ENCODE data around the gene NHLH1. TPM values are rescaled to one million over a fixed set of nuclear protein-coding genes. Genes with fewer than 3 reads are reported as not detected.

The NHLH1 gene
- total RNA-seq, 2 experiments from 2014 or later, result 0.08 TPM; not detected in 1

GRCh38 chr1:160344241-160344640 lies 22.6 kb upstream of the NHLH1 start:
- no peaks in the 10 kb centered on the region for H3K9me3 Mint-ChIP-seq

GRCh38 chr1:160344936-160345335 lies 21.9 kb upstream of the NHLH1 start:
- H3K4me1 ChIP-seq (ENCODE audit: insufficient read depth, low read length), result peaks cover 18% of the 10 kb centered on the region
- H3K36me3 Mint-ChIP-seq (ENCODE audit: low read depth), result peaks cover 70% of the 10 kb centered on the region
- H3K9me3 Mint-ChIP-seq, result no peaks in the 10 kb centered on the region
- H3K4me3 ChIP-seq (ENCODE audit: low read length), result no peak overlapping the region
- no peaks in the 10 kb centered on the region for H3K27me3 ChIP-seq (ENCODE audit: control insufficient read depth in 1 of 2, insufficient read depth in 2 of 2, low read length in 2 of 2)
- intact Hi-C loops (cut with DNase I, micrococcal nuclease), result loop anchor here (5.0 to 10.0 kb wide), 4 partner anchors 83 to 810 kb away; partner anchors contain the start of genes DCAF8 (in 1 of the 2), IGSF8 (in 1 of the 2), UFC1 (in 1 of the 2) and USP21 (in 1 of the 2)
- H3K27ac Mint-ChIP-seq, result peak overlapping the region; percentile 97
- peaks cover 55% of the 10 kb centered on the region for H3K4me1 Mint-ChIP-seq (ENCODE audit: low read depth)
- H3K27me3 Mint-ChIP-seq, result no peaks in the 10 kb centered on the region
- H3K9me3 ChIP-seq (ENCODE audit: control insufficient read depth in 1 of 2, insufficient read depth in 1 of 2, low read length in 2 of 2), result no peaks in the 10 kb centered on the region
- CTCF ChIA-PET, result no interaction called here
- no peak for TF ChIP-seq CTCF (IDR thresholded peaks at IDR 0.05)
- peak overlapping the region; percentile 100 for H3K4me3 Mint-ChIP-seq
- no peak overlapping the region for H3K27ac ChIP-seq (ENCODE audit: low read depth in 1 of 2, low read length in 2 of 2)
- no peak for ATAC-seq (ENCODE audit: poor library complexity)
- no peak for DNase-seq
- H3K36me3 ChIP-seq (ENCODE audit: insufficient read depth, low read length), result peaks cover 54% of the 10 kb centered on the region
- POLR2A ChIA-PET, result interaction anchor here (0.6 to 1.0 kb wide), 2 partner anchors 10 to 709 kb away, joined by 3 to 4 read pairs; no protein-coding TSS in a partner anchor

More at GRCh38 chr1:160344241-160344640, 22.6 kb upstream of the NHLH1 start:
- H3K36me3 Mint-ChIP-seq (ENCODE audit: low read depth), result peaks cover 70% of the 10 kb centered on the region
- H3K27ac ChIP-seq (ENCODE audit: low read depth in 1 of 2, low read length in 2 of 2), result no peak overlapping the region
- no peak for ATAC-seq (ENCODE audit: poor library complexity)
- H3K27me3 ChIP-seq (ENCODE audit: control insufficient read depth in 1 of 2, insufficient read depth in 2 of 2, low read length in 2 of 2), result no peaks in the 10 kb centered on the region
- POLR2A ChIA-PET, result interaction anchor here (0.9 to 1.3 kb wide), 3 partner anchors 10 to 243 kb away, joined by 3 to 4 read pairs (median 3); partner anchors contain the start of gene DCAF8
- peaks cover 18% of the 10 kb centered on the region for H3K4me1 ChIP-seq (ENCODE audit: insufficient read depth, low read length)
- CTCF ChIA-PET, result interaction anchor here (1.0 kb wide), 1 partner anchor 40 kb away, joined by 3 read pairs; no protein-coding TSS in a partner anchor
- H3K4me1 Mint-ChIP-seq (ENCODE audit: low read depth), result peaks cover 59% of the 10 kb centered on the region
- intact Hi-C loops (cut with DNase I, micrococcal nuclease), result loop anchor here (5.0 to 10.0 kb wide), 4 partner anchors 82 to 811 kb away; partner anchors contain the start of genes DCAF8 (in 1 of the 2), IGSF8 (in 1 of the 2), UFC1 (in 1 of the 2) and USP21 (in 1 of the 2)
- no peaks in the 10 kb centered on the region for H3K9me3 ChIP-seq (ENCODE audit: control insufficient read depth in 1 of 2, insufficient read depth in 1 of 2, low read length in 2 of 2)
- H3K27me3 Mint-ChIP-seq, result no peaks in the 10 kb centered on the region
- no peak for DNase-seq
- peak overlapping the region; percentile 96 for H3K4me3 ChIP-seq (ENCODE audit: low read length)
- peaks cover 54% of the 10 kb centered on the region for H3K36me3 ChIP-seq (ENCODE audit: insufficient read depth, low read length)
- H3K27ac Mint-ChIP-seq, result peak overlapping the region; percentile 97
- TF ChIP-seq CTCF (IDR thresholded peaks at IDR 0.05), result no peak
- peak overlapping the region; percentile 100 for H3K4me3 Mint-ChIP-seq

GRCh38 chr1:160346463-160346862 lies 20.4 kb upstream of the NHLH1 start:
- ChIA-PET POLR2A (no interaction called here), CTCF (no interaction called here)
- H3K4me3 ChIP-seq (ENCODE audit: low read length), result no peak overlapping the region
- Mint-ChIP-seq H3K27ac (no peak overlapping the region), H3K36me3 (ENCODE audit: low read depth) (peaks cover 71% of the 10 kb centered on the region), H3K4me3 (no peak overlapping the region), H3K4me1 (ENCODE audit: low read depth) (peaks cover 40% of the 10 kb centered on the region), H3K9me3 (no peaks in the 10 kb centered on the region), H3K27me3 (no peaks in the 10 kb centered on the region)
- H3K27ac ChIP-seq (ENCODE audit: low read depth in 1 of 2, low read length in 2 of 2), result no peak overlapping the region
- no peak for ATAC-seq (ENCODE audit: poor library complexity)
- intact Hi-C loops (cut with DNase I, micrococcal nuclease), result loop anchor here (10.0 kb wide), 2 partner anchors 168 to 808 kb away; partner anchors contain the start of genes UFC1 (in 1 of the 2) and USP21 (in 1 of the 2)
- no peaks in the 10 kb centered on the region for H3K9me3 ChIP-seq (ENCODE audit: control insufficient read depth in 1 of 2, insufficient read depth in 1 of 2, low read length in 2 of 2)
- peaks cover 63% of the 10 kb centered on the region for H3K36me3 ChIP-seq (ENCODE audit: insufficient read depth, low read length)
- TF ChIP-seq CTCF (IDR thresholded peaks at IDR 0.05), result no peak
- peak in 1 of 14 experiments; percentile 7 for DNase-seq
- H3K4me1 ChIP-seq (ENCODE audit: insufficient read depth, low read length), result peaks cover 18% of the 10 kb centered on the region
- no peaks in the 10 kb centered on the region for H3K27me3 ChIP-seq (ENCODE audit: control insufficient read depth in 1 of 2, insufficient read depth in 2 of 2, low read length in 2 of 2)

Data from CD4-positive, alpha-beta T cell (primary cell).